ENCODE measurements around the gene NTRK2.

DNA sequence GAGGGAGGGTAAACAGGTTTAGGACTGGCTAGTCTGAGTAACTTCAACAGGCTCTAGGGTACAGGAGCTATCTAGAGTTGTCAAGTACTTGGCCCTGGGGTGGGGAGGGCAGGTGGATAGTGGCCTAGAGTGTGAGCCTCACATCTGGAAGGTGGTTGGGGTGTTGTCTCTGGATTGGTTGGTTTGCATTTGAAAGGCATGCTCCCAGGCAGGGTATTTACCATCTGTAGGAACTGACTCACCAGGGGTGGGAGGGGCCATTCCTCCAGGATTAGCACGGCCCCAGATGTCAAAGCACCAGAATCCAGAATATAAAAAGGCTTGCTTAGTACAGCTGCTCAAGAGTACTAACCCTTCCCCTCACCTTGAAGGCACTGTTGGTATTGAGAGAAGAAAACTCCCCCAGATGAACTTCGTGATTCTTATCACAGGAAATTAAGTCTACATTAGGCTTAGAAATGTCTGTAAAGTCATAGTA is 193.3 kb downstream of the NTRK2 start:
- TF ChIP-seq, protein P1, sequence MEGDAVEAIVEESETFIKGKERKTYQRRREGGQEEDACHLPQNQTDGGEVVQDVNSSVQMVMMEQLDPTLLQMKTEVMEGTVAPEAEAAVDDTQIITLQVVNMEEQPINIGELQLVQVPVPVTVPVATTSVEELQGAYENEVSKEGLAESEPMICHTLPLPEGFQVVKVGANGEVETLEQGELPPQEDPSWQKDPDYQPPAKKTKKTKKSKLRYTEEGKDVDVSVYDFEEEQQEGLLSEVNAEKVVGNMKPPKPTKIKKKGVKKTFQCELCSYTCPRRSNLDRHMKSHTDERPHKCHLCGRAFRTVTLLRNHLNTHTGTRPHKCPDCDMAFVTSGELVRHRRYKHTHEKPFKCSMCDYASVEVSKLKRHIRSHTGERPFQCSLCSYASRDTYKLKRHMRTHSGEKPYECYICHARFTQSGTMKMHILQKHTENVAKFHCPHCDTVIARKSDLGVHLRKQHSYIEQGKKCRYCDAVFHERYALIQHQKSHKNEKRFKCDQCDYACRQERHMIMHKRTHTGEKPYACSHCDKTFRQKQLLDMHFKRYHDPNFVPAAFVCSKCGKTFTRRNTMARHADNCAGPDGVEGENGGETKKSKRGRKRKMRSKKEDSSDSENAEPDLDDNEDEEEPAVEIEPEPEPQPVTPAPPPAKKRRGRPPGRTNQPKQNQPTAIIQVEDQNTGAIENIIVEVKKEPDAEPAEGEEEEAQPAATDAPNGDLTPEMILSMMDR (conservative IDR thresholded peaks at IDR 0.05; ENCODE audit: low read depth in 2 of 2): no peak
- peak; percentile 43; the same call in 1 of the 2 replicates for TF ChIP-seq CREB1 (CRISPR knock-in tag; IDR thresholded peaks at IDR 0.05; ENCODE audit: low read depth)
- TF ChIP-seq, protein P2, sequence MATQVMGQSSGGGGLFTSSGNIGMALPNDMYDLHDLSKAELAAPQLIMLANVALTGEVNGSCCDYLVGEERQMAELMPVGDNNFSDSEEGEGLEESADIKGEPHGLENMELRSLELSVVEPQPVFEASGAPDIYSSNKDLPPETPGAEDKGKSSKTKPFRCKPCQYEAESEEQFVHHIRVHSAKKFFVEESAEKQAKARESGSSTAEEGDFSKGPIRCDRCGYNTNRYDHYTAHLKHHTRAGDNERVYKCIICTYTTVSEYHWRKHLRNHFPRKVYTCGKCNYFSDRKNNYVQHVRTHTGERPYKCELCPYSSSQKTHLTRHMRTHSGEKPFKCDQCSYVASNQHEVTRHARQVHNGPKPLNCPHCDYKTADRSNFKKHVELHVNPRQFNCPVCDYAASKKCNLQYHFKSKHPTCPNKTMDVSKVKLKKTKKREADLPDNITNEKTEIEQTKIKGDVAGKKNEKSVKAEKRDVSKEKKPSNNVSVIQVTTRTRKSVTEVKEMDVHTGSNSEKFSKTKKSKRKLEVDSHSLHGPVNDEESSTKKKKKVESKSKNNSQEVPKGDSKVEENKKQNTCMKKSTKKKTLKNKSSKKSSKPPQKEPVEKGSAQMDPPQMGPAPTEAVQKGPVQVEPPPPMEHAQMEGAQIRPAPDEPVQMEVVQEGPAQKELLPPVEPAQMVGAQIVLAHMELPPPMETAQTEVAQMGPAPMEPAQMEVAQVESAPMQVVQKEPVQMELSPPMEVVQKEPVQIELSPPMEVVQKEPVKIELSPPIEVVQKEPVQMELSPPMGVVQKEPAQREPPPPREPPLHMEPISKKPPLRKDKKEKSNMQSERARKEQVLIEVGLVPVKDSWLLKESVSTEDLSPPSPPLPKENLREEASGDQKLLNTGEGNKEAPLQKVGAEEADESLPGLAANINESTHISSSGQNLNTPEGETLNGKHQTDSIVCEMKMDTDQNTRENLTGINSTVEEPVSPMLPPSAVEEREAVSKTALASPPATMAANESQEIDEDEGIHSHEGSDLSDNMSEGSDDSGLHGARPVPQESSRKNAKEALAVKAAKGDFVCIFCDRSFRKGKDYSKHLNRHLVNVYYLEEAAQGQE (IDR thresholded peaks at IDR 0.05; ENCODE audit: unreplicated experiment): no peak
- no peak for TF ChIP-seq POLR2AphosphoS5 (IDR thresholded peaks at IDR 0.05; ENCODE audit: low read depth)
- no peak for TF ChIP-seq EZH2 (IDR thresholded peaks at IDR 0.05; ENCODE audit: low read depth, unreplicated experiment)
- TF ChIP-seq ZNF331 (CRISPR knock-in tag; IDR thresholded peaks at IDR 0.05; ENCODE audit: low read depth): no peak
- TF ChIP-seq EZH2phosphoT487 (IDR thresholded peaks at IDR 0.05; ENCODE audit: unreplicated experiment): no peak
- no peak for TF ChIP-seq STAT1 (IDR thresholded peaks at IDR 0.05; ENCODE audit: unreplicated experiment)
- TF ChIP-seq, protein P3, sequence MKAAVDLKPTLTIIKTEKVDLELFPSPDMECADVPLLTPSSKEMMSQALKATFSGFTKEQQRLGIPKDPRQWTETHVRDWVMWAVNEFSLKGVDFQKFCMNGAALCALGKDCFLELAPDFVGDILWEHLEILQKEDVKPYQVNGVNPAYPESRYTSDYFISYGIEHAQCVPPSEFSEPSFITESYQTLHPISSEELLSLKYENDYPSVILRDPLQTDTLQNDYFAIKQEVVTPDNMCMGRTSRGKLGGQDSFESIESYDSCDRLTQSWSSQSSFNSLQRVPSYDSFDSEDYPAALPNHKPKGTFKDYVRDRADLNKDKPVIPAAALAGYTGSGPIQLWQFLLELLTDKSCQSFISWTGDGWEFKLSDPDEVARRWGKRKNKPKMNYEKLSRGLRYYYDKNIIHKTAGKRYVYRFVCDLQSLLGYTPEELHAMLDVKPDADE (IDR thresholded peaks at IDR 0.05): no peak
- no peak for TF ChIP-seq NANOG (IDR thresholded peaks at IDR 0.05; ENCODE audit: borderline replicate concordance)
- TF ChIP-seq ZNF114 (CRISPR knock-in tag; IDR thresholded peaks at IDR 0.05): peak; percentile 75
- no peak for TF ChIP-seq JUNB (IDR thresholded peaks at IDR 0.05; ENCODE audit: unreplicated experiment)

Data from GM23338 (cell line).